DND-41 (cell line): Measurements from ENCODE around the gene RAB11FIP3.

Source experiments
- ATAC-seq: fragments of 200-7000 bp; cut with Tn5 transposase; 3 replicates; pipeline ENCODE4 v1.9.1; 2021; ENCODE audit warnings: low read depth; ENCODE audit not compliant: insufficient read depth
- DNase-seq: peaks from one replicate; pipeline ENCODE4 v3.0.0-alpha.2; 2020
- H2AFZ ChIP-seq: 2 replicates; pipeline ENCODE4 v1.6.0; 2012; ENCODE audit warnings: low read depth, low read length
- H3K27ac ChIP-seq: 2 replicates; pipeline ENCODE4 v1.5.1; 2012; ENCODE audit warnings: low read length, inconsistent platforms
- H3K27me3 ChIP-seq: fragments of 200-600 bp; sonication (generic); 2 replicates; pipeline ENCODE4 v1.6.0; 2012; ENCODE audit warnings: low read length, mild to moderate bottlenecking, inconsistent platforms; ENCODE audit not compliant: insufficient read depth, poor library complexity
- H3K36me3 ChIP-seq: 2 replicates; pipeline ENCODE4 v1.5.1; 2012; ENCODE audit warnings: low read length, inconsistent platforms; ENCODE audit not compliant: insufficient read depth
- H3K4me1 ChIP-seq: 2 replicates; pipeline ENCODE4 v1.5.1; 2012; ENCODE audit warnings: mild to moderate bottlenecking, low read length; ENCODE audit not compliant: insufficient read depth
- H3K4me2 ChIP-seq: 2 replicates; pipeline ENCODE4 v1.6.0; 2012; ENCODE audit warnings: mild to moderate bottlenecking, moderate library complexity, low read length, inconsistent platforms; ENCODE audit not compliant: insufficient read depth
- H3K4me3 ChIP-seq, 2 experiments: fragments of 200-600 bp in 1 of 2; shearing (Covaris generic) in 1 of 2; 2 replicates each; pipeline ENCODE4 v1.5.1; 2012 to 2016; ENCODE audit warnings: inconsistent platforms in 2 of 2, low read length in 2 of 2, mild to moderate bottlenecking in 2 of 2, low read depth in 1 of 2, moderate library complexity in 1 of 2
- H3K79me2 ChIP-seq: 2 replicates; pipeline ENCODE4 v1.6.0; 2012; ENCODE audit warnings: low read length, inconsistent platforms; ENCODE audit not compliant: insufficient read depth
- H3K9ac ChIP-seq: 2 replicates; pipeline ENCODE4 v1.6.0; 2012; ENCODE audit warnings: low read depth, mild to moderate bottlenecking, inconsistent platforms, low read length, moderate library complexity
- H3K9me3 ChIP-seq: 2 replicates; pipeline ENCODE4 v1.5.1; 2012; ENCODE audit warnings: low read length, moderate library complexity, mild to moderate bottlenecking, inconsistent platforms; ENCODE audit not compliant: insufficient read depth, severe bottlenecking
- H4K20me1 ChIP-seq: 2 replicates; pipeline ENCODE4 v1.6.0; 2012; ENCODE audit warnings: low read length; ENCODE audit not compliant: insufficient read depth
- EZH2 ChIP-seq: IDR thresholded peaks from 3 replicates; pipeline ENCODE4 v1.6.1; 2012; ENCODE audit warnings: borderline replicate concordance, low read depth, mild to moderate bottlenecking, moderate library complexity, low read length, inconsistent platforms; ENCODE audit not compliant: severe bottlenecking
- TF ChIP-seq, protein P1 (sequence below): IDR thresholded peaks from 2 replicates; pipeline ENCODE4 v1.5.1; 2012; ENCODE audit warnings: borderline replicate concordance, low read length, moderate library complexity, mild to moderate bottlenecking; ENCODE audit not compliant: poor library complexity, severe bottlenecking; ENCODE audit errors: extremely low read depth

The RAB11FIP3 gene

DNA sequence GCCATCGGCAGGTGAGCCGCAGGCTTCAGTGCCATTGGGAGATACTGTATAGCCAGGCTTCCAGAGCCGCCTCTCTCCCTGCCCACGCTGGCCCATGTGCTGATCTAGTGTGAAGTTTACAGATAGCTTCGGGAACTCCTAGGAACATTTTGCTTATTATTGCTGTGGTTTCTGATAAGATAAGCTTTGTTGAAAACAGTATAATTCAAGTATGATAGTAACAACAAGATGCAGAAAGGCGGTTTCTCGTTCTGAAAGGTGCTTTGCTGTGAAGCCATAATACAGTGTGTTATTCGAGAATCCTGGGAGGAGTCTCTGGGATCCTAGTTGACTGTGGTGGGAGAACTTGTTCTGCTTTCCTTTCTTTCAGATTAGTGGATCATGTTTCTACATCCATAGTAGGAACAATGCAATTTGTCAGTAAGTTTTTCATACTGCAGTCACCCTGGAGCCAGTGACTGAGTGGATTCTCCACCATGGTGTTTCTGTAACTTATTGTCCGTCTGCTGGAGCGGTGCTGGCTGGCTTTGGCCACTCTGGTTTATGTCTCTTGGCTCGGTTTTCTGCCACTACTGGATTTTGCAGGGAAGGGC is 31.5 kb downstream of the RAB11FIP3 start:
- Histone ChIP-seq H3K9ac (no peak overlapping the region), H3K79me2 (peaks cover 72% of the 10 kb centered on the region), H3K4me2 (no peak overlapping the region), H3K27ac (no peak overlapping the region), H3K27me3 (no peaks in the 10 kb centered on the region), H4K20me1 (peaks cover 47% of the 10 kb centered on the region), H3K9me3 (no peaks in the 10 kb centered on the region), H3K4me3 (no peak overlapping the region), H2AFZ (no peak overlapping the region), H3K36me3 (peaks cover 20% of the 10 kb centered on the region), H3K4me1 (no peaks in the 10 kb centered on the region)
- ATAC-seq, result no peak
- TF ChIP-seq, protein P1, sequence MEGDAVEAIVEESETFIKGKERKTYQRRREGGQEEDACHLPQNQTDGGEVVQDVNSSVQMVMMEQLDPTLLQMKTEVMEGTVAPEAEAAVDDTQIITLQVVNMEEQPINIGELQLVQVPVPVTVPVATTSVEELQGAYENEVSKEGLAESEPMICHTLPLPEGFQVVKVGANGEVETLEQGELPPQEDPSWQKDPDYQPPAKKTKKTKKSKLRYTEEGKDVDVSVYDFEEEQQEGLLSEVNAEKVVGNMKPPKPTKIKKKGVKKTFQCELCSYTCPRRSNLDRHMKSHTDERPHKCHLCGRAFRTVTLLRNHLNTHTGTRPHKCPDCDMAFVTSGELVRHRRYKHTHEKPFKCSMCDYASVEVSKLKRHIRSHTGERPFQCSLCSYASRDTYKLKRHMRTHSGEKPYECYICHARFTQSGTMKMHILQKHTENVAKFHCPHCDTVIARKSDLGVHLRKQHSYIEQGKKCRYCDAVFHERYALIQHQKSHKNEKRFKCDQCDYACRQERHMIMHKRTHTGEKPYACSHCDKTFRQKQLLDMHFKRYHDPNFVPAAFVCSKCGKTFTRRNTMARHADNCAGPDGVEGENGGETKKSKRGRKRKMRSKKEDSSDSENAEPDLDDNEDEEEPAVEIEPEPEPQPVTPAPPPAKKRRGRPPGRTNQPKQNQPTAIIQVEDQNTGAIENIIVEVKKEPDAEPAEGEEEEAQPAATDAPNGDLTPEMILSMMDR, result no peak
- no peak for TF ChIP-seq EZH2
- DNase-seq, result no peak

DNA sequence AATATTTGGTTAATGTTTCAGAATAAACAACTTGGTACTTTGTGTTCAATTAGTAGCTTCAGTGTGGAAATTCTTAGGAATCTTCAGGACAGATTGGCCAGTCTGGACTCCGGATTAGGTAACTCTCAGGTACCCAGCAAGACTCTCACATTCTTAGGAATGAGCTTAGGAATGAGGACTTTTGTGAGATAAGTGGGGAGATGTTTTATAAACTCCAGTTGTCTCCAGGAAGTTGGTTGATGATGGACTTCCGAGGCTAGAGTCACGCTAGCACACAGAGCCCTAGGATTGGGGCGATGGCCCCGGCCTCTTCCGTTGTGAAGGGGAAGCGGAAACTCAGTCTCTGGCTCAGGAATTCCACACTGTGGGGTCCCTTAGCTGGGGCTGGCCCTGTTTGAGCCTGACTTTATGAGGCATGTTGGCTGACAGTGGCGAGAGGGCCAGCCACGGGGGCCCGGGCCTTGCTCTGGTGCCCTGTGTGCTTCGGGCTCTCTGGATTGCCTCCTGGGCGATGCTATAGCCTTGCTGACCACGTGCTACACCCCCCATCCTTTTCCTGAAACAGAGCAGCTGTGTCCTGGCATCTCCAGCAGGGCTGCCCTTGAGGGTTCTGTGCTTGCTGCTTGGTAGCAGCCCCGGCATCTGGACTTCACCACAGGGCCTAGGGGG is 32.4 kb downstream of the RAB11FIP3 start:
- Histone ChIP-seq H3K4me1 (no peaks in the 10 kb centered on the region), H3K9me3 (no peaks in the 10 kb centered on the region), H3K4me2 (no peak overlapping the region), H4K20me1 (peaks cover 52% of the 10 kb centered on the region), H3K79me2 (peaks cover 74% of the 10 kb centered on the region), H3K27ac (no peak overlapping the region), H3K36me3 (peaks cover 29% of the 10 kb centered on the region), H3K27me3 (no peaks in the 10 kb centered on the region), H3K4me3 (no peak overlapping the region), H2AFZ (no peak overlapping the region), H3K9ac (no peak overlapping the region)
- ATAC-seq, result no peak
- TF ChIP-seq EZH2, result no peak
- TF ChIP-seq, protein P1, result no peak
- no peak for DNase-seq

DNA sequence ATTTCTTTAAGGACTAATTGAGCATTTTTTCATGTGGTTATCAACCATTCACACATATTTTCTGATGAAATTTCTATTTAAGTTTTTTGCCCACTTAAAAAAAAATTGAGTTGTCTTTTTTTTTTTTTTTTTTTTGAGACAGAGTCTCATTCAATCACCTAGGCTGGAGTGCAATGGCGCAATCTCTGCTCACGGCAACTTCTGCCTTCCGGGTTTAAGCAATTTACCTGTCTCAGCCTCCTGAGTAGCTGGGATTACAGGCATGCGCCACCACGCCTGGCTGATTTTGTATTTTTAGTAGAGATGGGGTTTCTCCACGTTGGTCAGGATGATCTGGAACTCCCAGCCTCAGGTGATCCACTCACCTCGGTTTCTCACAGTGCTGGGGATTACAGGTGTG is 34.3 kb downstream of the RAB11FIP3 start:
- Histone ChIP-seq H4K20me1 (peaks cover 58% of the 10 kb centered on the region), H3K27me3 (no peaks in the 10 kb centered on the region), H3K27ac (no peak overlapping the region), H3K4me2 (no peak overlapping the region), H3K9ac (no peak overlapping the region), H3K9me3 (no peaks in the 10 kb centered on the region), H2AFZ (no peak overlapping the region), H3K4me1 (no peaks in the 10 kb centered on the region), H3K36me3 (peaks cover 38% of the 10 kb centered on the region), H3K79me2 (peaks cover 71% of the 10 kb centered on the region), H3K4me3 (no peak overlapping the region)
- TF ChIP-seq, protein P1, result no peak
- DNase-seq (no peak), ATAC-seq (no peak)
